ENCODE data around the gene MCCD1. TPM values are rescaled to one million over a fixed set of nuclear protein-coding genes. Genes with fewer than 3 reads are reported as not detected.

MCCD1 gene
- total RNA-seq, 1 experiment from 2014 or later: not detected

- Histone ChIP-seq H4K5ac (ENCODE audit: insufficient read length, low read depth, low read length) (no peak overlapping the region), H3K23ac (ENCODE audit: insufficient read length, low read depth, low read length) (no peak overlapping the region), H3K4me1 (ENCODE audit: insufficient read depth, low read length) (no peaks in the 10 kb centered on the region; the same call in 1 of the 2 replicates), H2BK5ac (ENCODE audit: insufficient read length, low read length) (no peak overlapping the region), H2AFZ (ENCODE audit: low read length) (no peak overlapping the region), H4K20me1 (ENCODE audit: control insufficient read depth, insufficient read depth, insufficient read length) (peaks cover 4% of the 10 kb centered on the region), H3K27me3 (ENCODE audit: insufficient read depth, low read length) (no peaks in the 10 kb centered on the region), H4K91ac (ENCODE audit: insufficient read length, low read depth, low read length) (no peak overlapping the region), H3K4ac (ENCODE audit: low read depth, low read length) (no peak overlapping the region), H2AK5ac (ENCODE audit: insufficient read length, low read length) (no peak overlapping the region), H2BK15ac (ENCODE audit: low read depth, low read length) (no peak overlapping the region), H3K14ac (ENCODE audit: insufficient read depth, low read length) (no peak overlapping the region), H3K56ac (ENCODE audit: insufficient read length, low read depth, low read length) (no peak overlapping the region), H3K79me2 (ENCODE audit: insufficient read depth, low read length) (peaks cover 2% of the 10 kb centered on the region; the same call in 1 of the 2 replicates), H2BK120ac (ENCODE audit: low read depth, low read length, poor library complexity, severe bottlenecking) (no peak overlapping the region), H3K79me1 (ENCODE audit: insufficient read depth, low read depth, low read length, poor library complexity, severe bottlenecking) (peaks cover 11% of the 10 kb centered on the region), H3K4me2 (ENCODE audit: insufficient read depth, insufficient read length, low read length) (no peak overlapping the region), H3K27ac (ENCODE audit: insufficient read length, low read depth, low read length) (no peak overlapping the region), H3K9ac (ENCODE audit: extremely low read depth, insufficient read length, low read length) (no peak overlapping the region), H2BK12ac (ENCODE audit: insufficient read length, low read depth, low read length) (no peak overlapping the region), H4K8ac (replicated peaks; ENCODE audit: insufficient read length, low read depth, low read length) (no peak overlapping the region), H3K23me2 (ENCODE audit: insufficient read length, low read depth, low read length, poor library complexity, severe bottlenecking) (no peaks in the 10 kb centered on the region), H3T11ph (ENCODE audit: low read length) (no peak overlapping the region), H3K18ac (ENCODE audit: insufficient read length, low read depth, low read length) (no peak overlapping the region), H2BK20ac (ENCODE audit: low read depth, low read length, poor library complexity, severe bottlenecking) (no peak overlapping the region), H3K9me3 (ENCODE audit: control insufficient read depth, low read depth, low read length) (no peaks in the 10 kb centered on the region)
- Mint-ChIP-seq H3K27ac (peak overlapping the region in 2 of 3 experiments; percentile 38 to 40; a peak in 2 of 7 replicates), H3K36me3 (ENCODE audit: insufficient read depth in 1 of 3, low read depth in 3 of 3) (peaks cover 75 to 90% (median 85%) of the 10 kb centered on the region in 3 experiments), H3K9me3 (no peaks in the 10 kb centered on the region), H3K4me3 (no peak overlapping the region), H3K27me3 (ENCODE audit: low read depth) (no peaks in the 10 kb centered on the region), H3K4me1 (peaks cover 28 to 39% of the 10 kb centered on the region in 2 experiments)
- no peak for TF ChIP-seq CTCF (conservative IDR thresholded peaks at IDR 0.05)
- DNase-seq: no peak
- WGBS (ENCODE audit: extremely low coverage, insufficient read length, low lambda C conversion rate): no CpG with 5 or more reads among the region's 1 CpG
Measured at GRCh38 chr6:31533455-31533841, 4.7 kb downstream of the MCCD1 start.

All from H9 (cell line).